Upper lobe of left lung (tissue), 4 donors: Measurements from ENCODE around the gene CAMK2B.

Experiments used
- EP300 ChIP-seq, 4 donors: sonication (generic); formaldehyde crosslinking; IDR thresholded peaks; one replicate each; pipeline ENCODE4 v1.5.1; 2017; ENCODE audit warnings: antibody characterized with exemption in 4 of 4, control low read depth in 2 of 4
- POLR2A ChIP-seq, 4 donors: fragments of 450-650 bp; IDR thresholded peaks; one replicate each; pipeline ENCODE4 v1.5.1; 2016 to 2017; ENCODE audit warnings: antibody characterized with exemption in 4 of 4, mild to moderate bottlenecking in 2 of 4
- TF ChIP-seq, protein P1 (sequence below), 6 experiments: fragments of 450-650 bp in 4 of 6; fragments of 200-600 bp in 2 of 6; sonication (generic) in 2 of 6; IDR thresholded peaks; one replicate each; pipeline ENCODE4 v1.5.1; 2016 to 2019; ENCODE audit warnings: antibody characterized with exemption in 6 of 6

DNA sequence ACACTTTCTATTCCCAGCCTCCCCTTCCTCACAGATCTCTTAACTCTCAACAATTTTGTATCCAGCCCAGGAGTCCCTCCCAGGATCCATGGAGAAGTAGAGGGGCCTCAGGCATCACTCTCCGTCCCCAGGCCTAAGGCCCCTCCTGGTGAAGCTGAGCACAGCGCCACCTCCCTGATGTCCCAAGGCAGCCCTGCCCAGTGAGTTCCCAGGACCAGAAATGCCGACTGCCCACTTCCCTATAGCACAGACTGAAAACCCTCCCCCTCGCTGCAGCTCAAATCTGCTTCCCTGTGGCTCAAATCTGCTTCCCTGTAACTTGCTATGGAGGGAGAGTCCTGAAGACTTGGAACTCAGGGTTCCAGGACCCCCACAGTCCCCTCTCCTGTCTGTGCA is 89.1 kb downstream of the CAMK2B start:
- TF ChIP-seq, protein P1, sequence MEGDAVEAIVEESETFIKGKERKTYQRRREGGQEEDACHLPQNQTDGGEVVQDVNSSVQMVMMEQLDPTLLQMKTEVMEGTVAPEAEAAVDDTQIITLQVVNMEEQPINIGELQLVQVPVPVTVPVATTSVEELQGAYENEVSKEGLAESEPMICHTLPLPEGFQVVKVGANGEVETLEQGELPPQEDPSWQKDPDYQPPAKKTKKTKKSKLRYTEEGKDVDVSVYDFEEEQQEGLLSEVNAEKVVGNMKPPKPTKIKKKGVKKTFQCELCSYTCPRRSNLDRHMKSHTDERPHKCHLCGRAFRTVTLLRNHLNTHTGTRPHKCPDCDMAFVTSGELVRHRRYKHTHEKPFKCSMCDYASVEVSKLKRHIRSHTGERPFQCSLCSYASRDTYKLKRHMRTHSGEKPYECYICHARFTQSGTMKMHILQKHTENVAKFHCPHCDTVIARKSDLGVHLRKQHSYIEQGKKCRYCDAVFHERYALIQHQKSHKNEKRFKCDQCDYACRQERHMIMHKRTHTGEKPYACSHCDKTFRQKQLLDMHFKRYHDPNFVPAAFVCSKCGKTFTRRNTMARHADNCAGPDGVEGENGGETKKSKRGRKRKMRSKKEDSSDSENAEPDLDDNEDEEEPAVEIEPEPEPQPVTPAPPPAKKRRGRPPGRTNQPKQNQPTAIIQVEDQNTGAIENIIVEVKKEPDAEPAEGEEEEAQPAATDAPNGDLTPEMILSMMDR (IDR thresholded peaks at IDR 0.05) = no peak
- TF ChIP-seq EP300 (IDR thresholded peaks at IDR 0.05) = no peak
- no peak for TF ChIP-seq POLR2A (IDR thresholded peaks at IDR 0.05)
